ENCODE measurements around the gene PFDN5.

DNA sequence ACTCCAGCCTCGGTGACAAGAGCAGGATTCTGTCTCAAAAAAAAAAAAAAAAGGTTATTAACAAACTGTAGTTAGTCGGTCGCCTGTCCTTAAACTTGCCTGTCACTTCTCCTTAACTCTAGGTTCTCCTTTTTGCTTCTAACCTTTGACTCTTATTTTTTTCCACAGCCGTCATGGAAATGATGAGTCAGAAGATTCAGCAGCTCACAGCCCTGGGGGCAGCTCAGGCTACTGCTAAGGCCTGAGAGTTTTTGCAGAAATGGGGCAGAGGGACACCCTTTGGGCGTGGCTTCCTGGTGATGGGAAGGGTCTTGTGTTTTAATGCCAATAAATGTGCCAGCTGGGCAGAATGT, 3.7 kb downstream of the PFDN5 start:
- TF ChIP-seq, protein P1, sequence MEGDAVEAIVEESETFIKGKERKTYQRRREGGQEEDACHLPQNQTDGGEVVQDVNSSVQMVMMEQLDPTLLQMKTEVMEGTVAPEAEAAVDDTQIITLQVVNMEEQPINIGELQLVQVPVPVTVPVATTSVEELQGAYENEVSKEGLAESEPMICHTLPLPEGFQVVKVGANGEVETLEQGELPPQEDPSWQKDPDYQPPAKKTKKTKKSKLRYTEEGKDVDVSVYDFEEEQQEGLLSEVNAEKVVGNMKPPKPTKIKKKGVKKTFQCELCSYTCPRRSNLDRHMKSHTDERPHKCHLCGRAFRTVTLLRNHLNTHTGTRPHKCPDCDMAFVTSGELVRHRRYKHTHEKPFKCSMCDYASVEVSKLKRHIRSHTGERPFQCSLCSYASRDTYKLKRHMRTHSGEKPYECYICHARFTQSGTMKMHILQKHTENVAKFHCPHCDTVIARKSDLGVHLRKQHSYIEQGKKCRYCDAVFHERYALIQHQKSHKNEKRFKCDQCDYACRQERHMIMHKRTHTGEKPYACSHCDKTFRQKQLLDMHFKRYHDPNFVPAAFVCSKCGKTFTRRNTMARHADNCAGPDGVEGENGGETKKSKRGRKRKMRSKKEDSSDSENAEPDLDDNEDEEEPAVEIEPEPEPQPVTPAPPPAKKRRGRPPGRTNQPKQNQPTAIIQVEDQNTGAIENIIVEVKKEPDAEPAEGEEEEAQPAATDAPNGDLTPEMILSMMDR (conservative IDR thresholded peaks at IDR 0.05; ENCODE audit: low read length): no peak
- TF ChIP-seq EZH2phosphoT487 (IDR thresholded peaks at IDR 0.05; ENCODE audit: borderline replicate concordance, low read depth, low read length): no peak
